Neural progenitor cell (in vitro differentiated cells): Measurements from ENCODE around the gene SLC25A26. TPM values are rescaled to one million over a fixed set of nuclear protein-coding genes. Genes with fewer than 3 reads are reported as not detected.
A peak's percentile ranks its signal among the peaks of the same experiment; 100 is the strongest.

Experiments
- DNase-seq: peaks from one replicate; pipeline ENCODE4 v3.0.0-alpha.2; 2016; ENCODE audit warnings: low spot score
- H2AFZ ChIP-seq: fragments of 200-600 bp; sonication (generic); replicated peaks from 2 replicates; pipeline ENCODE4 v1.6.1; 2016; ENCODE audit warnings: antibody characterized with exemption
- H3F3A ChIP-seq: fragments of 200-600 bp; sonication (generic); 2 replicates; pipeline ENCODE4 v1.6.1; 2016; ENCODE audit warnings: antibody characterized with exemption, low read depth
- H3K27ac ChIP-seq: fragments of 200-600 bp; sonication (generic); 2 replicates; pipeline ENCODE4 v1.5.1; 2016; ENCODE audit warnings: mild to moderate bottlenecking
- H3K27me3 ChIP-seq: fragments of 200-600 bp; sonication (generic); 2 replicates; pipeline ENCODE4 v1.6.1; 2016; ENCODE audit warnings: mild to moderate bottlenecking, moderate library complexity
- H3K36me3 ChIP-seq: fragments of 200-600 bp; sonication (generic); 2 replicates; pipeline ENCODE4 v1.5.1; 2016
- H3K4me1 ChIP-seq: fragments of 200-600 bp; sonication (generic); 2 replicates; pipeline ENCODE4 v1.6.1; 2016; ENCODE audit warnings: mixed run types
- H3K4me2 ChIP-seq: fragments of 200-600 bp; sonication (generic); 2 replicates; pipeline ENCODE4 v1.6.1; 2016
- H3K4me3 ChIP-seq: fragments of 200-600 bp; sonication (generic); 2 replicates; pipeline ENCODE4 v1.5.1; 2016
- H3K79me2 ChIP-seq: fragments of 200-600 bp; sonication (generic); 2 replicates; pipeline ENCODE4 v1.6.1; 2016; ENCODE audit warnings: low read depth
- H3K9ac ChIP-seq: fragments of 200-600 bp; sonication (generic); 2 replicates; pipeline ENCODE4 v1.6.1; 2016
- H3K9me3 ChIP-seq: fragments of 200-600 bp; sonication (generic); 2 replicates; pipeline ENCODE4 v1.5.1; 2016; ENCODE audit warnings: low read depth
- H4K20me1 ChIP-seq: fragments of 200-600 bp; sonication (generic); 2 replicates; pipeline ENCODE4 v1.6.1; 2016; ENCODE audit warnings: low read depth
- H3K27ac Mint-ChIP-seq: 3 replicates; pipeline ENCODE4 v1.8.0; 2021; ENCODE audit warnings: mixed read lengths
- H3K27me3 Mint-ChIP-seq: 2 replicates; pipeline ENCODE4 v1.8.0; 2022; ENCODE audit warnings: low read depth, mild to moderate bottlenecking, inconsistent platforms, moderate library complexity, mixed read lengths; ENCODE audit not compliant: insufficient read depth
- H3K36me3 Mint-ChIP-seq: 3 replicates; pipeline ENCODE4 v1.8.0; 2021; ENCODE audit warnings: mixed read lengths
- H3K4me1 Mint-ChIP-seq: 3 replicates; pipeline ENCODE4 v1.8.0; 2021; ENCODE audit warnings: mixed read lengths
- H3K4me3 Mint-ChIP-seq: 3 replicates; pipeline ENCODE4 v1.8.0; 2021; ENCODE audit warnings: mild to moderate bottlenecking, moderate library complexity, mixed read lengths
- H3K9me3 Mint-ChIP-seq: 3 replicates; pipeline ENCODE4 v1.8.0; 2020; ENCODE audit warnings: mixed read lengths
- EZH2 ChIP-seq: fragments of 200-600 bp; sonication (generic); IDR thresholded peaks from 2 replicates; pipeline ENCODE4 v1.6.1; 2017; ENCODE audit warnings: antibody characterized with exemption, mild to moderate bottlenecking, moderate library complexity
- EZH2phosphoT487 ChIP-seq: fragments of 200-600 bp; sonication (generic); IDR thresholded peaks from 2 replicates; pipeline ENCODE4 v1.6.1; 2017; ENCODE audit warnings: antibody characterized with exemption
- total RNA-seq: library from RNA; depleted of rRNA; stranded (reverse); fragments of >200 nt; gene quantifications from 2 replicates; pipeline ENCODE4 v1.2.3, GENCODE V29; 2015; ENCODE audit warnings: low replicate concordance
- TF ChIP-seq, protein P1 (sequence below): fragments of 200-600 bp; sonication (generic); IDR thresholded peaks from 2 replicates; pipeline ENCODE4 v1.5.1; 2017; ENCODE audit warnings: antibody characterized with exemption, mild to moderate bottlenecking

SLC25A26 gene
- total RNA-seq, 1 donor from 2014 or later = 17.0 TPM

DNA sequence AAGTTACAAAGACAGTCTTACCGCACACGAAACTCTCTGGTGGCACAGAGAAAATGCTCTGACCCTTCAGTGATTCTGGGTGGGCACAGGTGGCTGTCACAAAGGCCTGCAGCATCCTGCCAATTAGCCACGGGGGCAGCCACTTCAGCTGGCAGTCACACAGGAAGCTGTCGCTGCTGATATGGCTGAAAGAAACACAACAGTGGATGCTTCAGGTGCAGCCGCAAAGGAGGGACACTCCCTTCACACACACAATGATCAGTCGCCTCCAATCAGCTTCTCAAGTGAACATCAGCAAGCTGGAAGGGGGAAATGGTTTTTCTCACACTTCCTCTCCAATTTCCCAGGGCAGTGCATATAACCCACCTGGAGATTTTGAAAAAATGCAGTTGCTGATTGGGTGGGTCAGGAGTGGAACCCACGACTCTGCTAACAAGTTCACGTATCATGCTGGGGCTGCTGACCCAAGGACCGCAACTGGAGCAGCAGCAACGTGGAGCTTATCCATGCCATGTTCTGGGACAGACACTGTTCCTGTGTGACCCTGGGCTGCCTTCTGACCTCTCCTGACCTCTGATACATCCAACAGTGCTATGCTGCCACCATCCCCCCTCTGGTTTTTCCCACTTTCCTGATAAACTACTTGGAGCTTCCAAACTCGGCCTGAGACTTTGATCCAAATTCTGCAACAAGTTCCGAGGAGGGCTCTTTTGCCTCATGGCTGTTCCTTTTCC lies 173.4 kb downstream of the SLC25A26 start:
- Histone ChIP-seq H3K36me3 (peaks cover 35% of the 10 kb centered on the region), H3K9me3 (no peaks in the 10 kb centered on the region), H3K9ac (no peak overlapping the region), H3K27me3 (no peaks in the 10 kb centered on the region), H3K4me2 (no peak overlapping the region), H2AFZ (no peak overlapping the region), H4K20me1 (peaks cover 81% of the 10 kb centered on the region), H3K4me3 (no peak overlapping the region), H3K79me2 (peaks cover 71% of the 10 kb centered on the region), H3K27ac (peak overlapping the region; percentile 32), H3F3A (peaks cover 36% of the 10 kb centered on the region), H3K4me1 (peaks cover 3% of the 10 kb centered on the region)
- H3K4me1 Mint-ChIP-seq = peaks cover 14% of the 10 kb centered on the region
- H3K27me3 Mint-ChIP-seq = peaks cover under 1% of the 10 kb centered on the region
- peaks cover 68% of the 10 kb centered on the region for H3K36me3 Mint-ChIP-seq
- H3K27ac Mint-ChIP-seq = no peak overlapping the region
- DNase-seq = no peak
- TF ChIP-seq, protein P1, sequence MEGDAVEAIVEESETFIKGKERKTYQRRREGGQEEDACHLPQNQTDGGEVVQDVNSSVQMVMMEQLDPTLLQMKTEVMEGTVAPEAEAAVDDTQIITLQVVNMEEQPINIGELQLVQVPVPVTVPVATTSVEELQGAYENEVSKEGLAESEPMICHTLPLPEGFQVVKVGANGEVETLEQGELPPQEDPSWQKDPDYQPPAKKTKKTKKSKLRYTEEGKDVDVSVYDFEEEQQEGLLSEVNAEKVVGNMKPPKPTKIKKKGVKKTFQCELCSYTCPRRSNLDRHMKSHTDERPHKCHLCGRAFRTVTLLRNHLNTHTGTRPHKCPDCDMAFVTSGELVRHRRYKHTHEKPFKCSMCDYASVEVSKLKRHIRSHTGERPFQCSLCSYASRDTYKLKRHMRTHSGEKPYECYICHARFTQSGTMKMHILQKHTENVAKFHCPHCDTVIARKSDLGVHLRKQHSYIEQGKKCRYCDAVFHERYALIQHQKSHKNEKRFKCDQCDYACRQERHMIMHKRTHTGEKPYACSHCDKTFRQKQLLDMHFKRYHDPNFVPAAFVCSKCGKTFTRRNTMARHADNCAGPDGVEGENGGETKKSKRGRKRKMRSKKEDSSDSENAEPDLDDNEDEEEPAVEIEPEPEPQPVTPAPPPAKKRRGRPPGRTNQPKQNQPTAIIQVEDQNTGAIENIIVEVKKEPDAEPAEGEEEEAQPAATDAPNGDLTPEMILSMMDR = no peak
- TF ChIP-seq EZH2phosphoT487 = no peak
- TF ChIP-seq EZH2 = no peak
- H3K4me3 Mint-ChIP-seq = no peak overlapping the region
- peaks cover 2% of the 10 kb centered on the region for H3K9me3 Mint-ChIP-seq

DNA sequence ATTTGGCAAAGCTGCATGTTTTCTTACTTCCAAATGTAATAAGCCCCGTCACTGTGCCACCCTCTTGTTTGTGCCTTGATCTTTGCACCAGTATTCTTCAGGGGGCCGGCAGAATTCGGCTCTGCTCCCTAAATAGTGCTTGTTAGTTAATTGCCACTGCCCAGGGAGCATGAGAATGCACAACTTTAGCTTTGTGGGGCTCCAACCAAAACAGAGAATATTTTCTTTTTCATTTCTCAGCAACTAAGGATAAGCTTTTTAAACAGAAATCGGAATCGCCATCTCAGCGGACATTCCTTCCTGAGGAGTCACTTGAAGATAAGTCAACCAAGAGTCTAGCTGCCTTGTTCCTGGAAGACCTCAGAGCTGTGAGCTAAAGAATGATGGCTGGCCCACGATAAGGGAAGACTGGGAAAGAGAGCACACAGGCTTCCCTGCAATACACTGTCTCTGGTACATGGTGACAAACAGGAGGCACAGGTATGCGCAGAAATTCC lies 174.0 kb downstream of the SLC25A26 start:
- Histone ChIP-seq H3F3A (peaks cover 30% of the 10 kb centered on the region), H3K36me3 (peaks cover 29% of the 10 kb centered on the region), H3K4me3 (no peak overlapping the region), H3K4me1 (peaks cover under 1% of the 10 kb centered on the region), H3K9ac (no peak overlapping the region), H3K27ac (peak overlapping the region; percentile 42), H3K79me2 (peaks cover 71% of the 10 kb centered on the region), H2AFZ (no peak overlapping the region), H3K4me2 (no peak overlapping the region), H4K20me1 (peaks cover 81% of the 10 kb centered on the region), H3K9me3 (no peaks in the 10 kb centered on the region), H3K27me3 (no peaks in the 10 kb centered on the region)
- Mint-ChIP-seq H3K4me1 (peaks cover 16% of the 10 kb centered on the region), H3K4me3 (no peak overlapping the region), H3K27me3 (peaks cover 2% of the 10 kb centered on the region), H3K27ac (peak overlapping the region; percentile 29), H3K9me3 (peaks cover 2% of the 10 kb centered on the region), H3K36me3 (peaks cover 67% of the 10 kb centered on the region)
- TF ChIP-seq, protein P1 = no peak
- TF ChIP-seq EZH2 (no peak), EZH2phosphoT487 (no peak)
- DNase-seq = no peak

DNA sequence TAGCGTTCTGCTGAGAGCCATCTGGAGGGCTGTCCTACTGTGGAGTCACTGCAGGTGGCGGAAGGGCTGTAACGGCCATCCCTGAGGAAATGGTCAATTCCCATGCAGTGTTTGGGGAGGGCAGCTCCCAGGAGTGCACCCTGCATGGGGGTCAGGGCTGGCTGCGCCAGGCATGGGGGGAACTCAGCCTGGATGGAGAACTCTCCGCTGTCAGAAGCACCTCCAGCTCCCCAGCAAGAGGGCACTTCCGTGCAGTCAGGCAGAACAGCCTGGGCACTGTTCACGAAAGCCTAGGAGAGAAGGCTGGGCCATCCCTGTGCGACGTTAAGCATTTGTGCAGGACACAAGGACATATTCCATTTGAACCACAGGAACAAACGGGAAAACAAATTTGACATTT lies 174.8 kb downstream of the SLC25A26 start:
- no peaks in the 10 kb centered on the region for H3K27me3 ChIP-seq
- Mint-ChIP-seq H3K27me3 (peaks cover 2% of the 10 kb centered on the region), H3K4me3 (no peak overlapping the region), H3K27ac (no peak overlapping the region), H3K4me1 (peaks cover 16% of the 10 kb centered on the region), H3K36me3 (peaks cover 62% of the 10 kb centered on the region), H3K9me3 (no peaks in the 10 kb centered on the region)
- no peak overlapping the region for H3K9ac ChIP-seq
- no peak overlapping the region for H3K27ac ChIP-seq
- no peak overlapping the region for H2AFZ ChIP-seq
- peaks cover under 1% of the 10 kb centered on the region for H3K4me1 ChIP-seq
- TF ChIP-seq EZH2phosphoT487 (no peak), EZH2 (no peak)
- TF ChIP-seq, protein P1 = no peak
- peaks cover 26% of the 10 kb centered on the region for H3F3A ChIP-seq
- peaks cover 71% of the 10 kb centered on the region for H3K79me2 ChIP-seq
- peaks cover 81% of the 10 kb centered on the region for H4K20me1 ChIP-seq
- no peak for DNase-seq
- H3K4me3 ChIP-seq = no peak overlapping the region
- H3K4me2 ChIP-seq = no peak overlapping the region
- H3K36me3 ChIP-seq = peaks cover 21% of the 10 kb centered on the region
- no peaks in the 10 kb centered on the region for H3K9me3 ChIP-seq
